ENCODE measurements around the gene GLRX3. TPM values are rescaled to one million over a fixed set of nuclear protein-coding genes. Genes with fewer than 3 reads are reported as not detected.

GLRX3 gene
- total RNA-seq, 1 donor from 2014 or later = 111 TPM

DNA sequence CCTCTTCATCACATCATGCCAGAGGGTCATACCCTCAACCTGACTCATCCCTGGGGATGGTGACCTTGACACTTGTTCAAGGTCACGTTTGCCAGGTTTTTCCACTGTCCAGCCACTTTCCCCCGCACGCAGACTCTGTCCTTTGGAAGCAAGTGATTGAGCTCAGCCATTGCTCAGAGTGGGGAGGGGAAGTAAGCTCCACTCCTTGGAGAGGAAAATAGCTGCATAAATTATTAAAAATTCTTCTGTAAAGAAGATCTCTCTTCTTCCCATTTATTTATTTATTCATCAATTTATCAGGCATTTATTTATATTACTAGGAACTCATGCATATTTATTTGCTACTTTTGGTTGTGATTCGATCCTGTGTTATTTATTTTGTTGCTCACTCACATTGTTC lies 88.0 kb downstream of the GLRX3 start:
- DNase-seq (ENCODE audit: low spot score) = no peak
- Mint-ChIP-seq H3K4me3 (ENCODE audit: unreplicated experiment) (no peak overlapping the region), H3K27ac (ENCODE audit: unreplicated experiment) (no peak overlapping the region), H3K27me3 (ENCODE audit: unreplicated experiment) (peaks cover 10% of the 10 kb centered on the region), H3K4me1 (ENCODE audit: unreplicated experiment) (no peaks in the 10 kb centered on the region), H3K9me3 (ENCODE audit: unreplicated experiment) (peaks cover 46% of the 10 kb centered on the region), H3K36me3 (ENCODE audit: low read depth, unreplicated experiment) (peaks cover 4% of the 10 kb centered on the region)
- TF ChIP-seq, protein P1, sequence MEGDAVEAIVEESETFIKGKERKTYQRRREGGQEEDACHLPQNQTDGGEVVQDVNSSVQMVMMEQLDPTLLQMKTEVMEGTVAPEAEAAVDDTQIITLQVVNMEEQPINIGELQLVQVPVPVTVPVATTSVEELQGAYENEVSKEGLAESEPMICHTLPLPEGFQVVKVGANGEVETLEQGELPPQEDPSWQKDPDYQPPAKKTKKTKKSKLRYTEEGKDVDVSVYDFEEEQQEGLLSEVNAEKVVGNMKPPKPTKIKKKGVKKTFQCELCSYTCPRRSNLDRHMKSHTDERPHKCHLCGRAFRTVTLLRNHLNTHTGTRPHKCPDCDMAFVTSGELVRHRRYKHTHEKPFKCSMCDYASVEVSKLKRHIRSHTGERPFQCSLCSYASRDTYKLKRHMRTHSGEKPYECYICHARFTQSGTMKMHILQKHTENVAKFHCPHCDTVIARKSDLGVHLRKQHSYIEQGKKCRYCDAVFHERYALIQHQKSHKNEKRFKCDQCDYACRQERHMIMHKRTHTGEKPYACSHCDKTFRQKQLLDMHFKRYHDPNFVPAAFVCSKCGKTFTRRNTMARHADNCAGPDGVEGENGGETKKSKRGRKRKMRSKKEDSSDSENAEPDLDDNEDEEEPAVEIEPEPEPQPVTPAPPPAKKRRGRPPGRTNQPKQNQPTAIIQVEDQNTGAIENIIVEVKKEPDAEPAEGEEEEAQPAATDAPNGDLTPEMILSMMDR (IDR thresholded peaks at IDR 0.05; ENCODE audit: unreplicated experiment) = no peak

DNA sequence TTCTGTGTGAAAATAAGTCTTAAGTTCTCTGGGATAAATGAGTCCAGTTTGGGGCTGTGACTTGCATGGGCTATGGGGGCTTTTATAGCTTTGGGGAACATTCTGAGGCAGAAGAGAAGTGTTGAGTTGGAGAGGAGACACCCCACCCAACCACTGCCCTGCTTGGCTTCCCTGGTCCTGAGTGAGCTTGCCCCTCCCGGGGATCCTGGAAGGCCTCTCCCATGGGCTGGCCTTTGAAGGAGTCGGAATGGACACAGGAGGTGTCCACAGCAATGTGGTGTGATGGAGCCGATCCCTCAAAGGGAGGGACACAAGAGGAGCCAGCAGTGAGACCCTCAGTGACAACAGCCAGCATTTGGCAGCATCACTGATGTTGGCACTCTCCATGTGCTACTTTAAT lies 89.8 kb downstream of the GLRX3 start:
- Mint-ChIP-seq H3K4me1 (ENCODE audit: unreplicated experiment) (no peaks in the 10 kb centered on the region), H3K36me3 (ENCODE audit: low read depth, unreplicated experiment) (peaks cover 4% of the 10 kb centered on the region), H3K27me3 (ENCODE audit: unreplicated experiment) (peaks cover 11% of the 10 kb centered on the region), H3K27ac (ENCODE audit: unreplicated experiment) (no peak overlapping the region), H3K4me3 (ENCODE audit: unreplicated experiment) (no peak overlapping the region), H3K9me3 (ENCODE audit: unreplicated experiment) (peaks cover 51% of the 10 kb centered on the region)
- TF ChIP-seq, protein P1 (IDR thresholded peaks at IDR 0.05; ENCODE audit: unreplicated experiment) = no peak
- DNase-seq (ENCODE audit: low spot score) = no peak

DNA sequence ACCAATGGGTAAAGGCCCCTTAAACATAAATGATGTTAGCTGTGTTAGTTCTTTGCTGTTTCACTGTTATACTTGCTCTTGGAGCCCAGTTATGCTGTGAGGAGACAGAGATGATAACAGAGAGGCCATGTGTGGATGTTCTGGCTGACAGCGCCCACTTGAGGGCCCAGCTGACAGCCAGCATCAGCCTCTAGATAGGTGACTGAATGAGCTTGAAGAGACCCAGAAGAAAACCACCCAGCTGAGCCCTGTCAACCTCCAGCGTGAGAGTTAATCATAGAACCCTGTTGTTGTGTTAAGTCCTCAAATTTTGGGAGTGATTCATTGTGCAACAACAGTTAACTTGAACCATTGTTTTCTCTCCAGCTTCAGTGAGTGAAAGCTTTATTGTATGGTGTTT lies 91.7 kb downstream of the GLRX3 start:
- H3K27ac Mint-ChIP-seq (ENCODE audit: unreplicated experiment) = no peak overlapping the region
- DNase-seq (ENCODE audit: low spot score) = no peak
- TF ChIP-seq, protein P1 (IDR thresholded peaks at IDR 0.05; ENCODE audit: unreplicated experiment) = no peak
- H3K9me3 Mint-ChIP-seq (ENCODE audit: unreplicated experiment) = peaks cover 54% of the 10 kb centered on the region
- peaks cover 7% of the 10 kb centered on the region for H3K36me3 Mint-ChIP-seq (ENCODE audit: low read depth, unreplicated experiment)
- H3K4me3 Mint-ChIP-seq (ENCODE audit: unreplicated experiment) = no peak overlapping the region
- H3K4me1 Mint-ChIP-seq (ENCODE audit: unreplicated experiment) = no peaks in the 10 kb centered on the region
- peaks cover 8% of the 10 kb centered on the region for H3K27me3 Mint-ChIP-seq (ENCODE audit: unreplicated experiment)

Other genes with a start within 250 kb of the GLRX3 start
- 1.3 TPM for gene EBF3, start 172.1 kb upstream of the GLRX3 start, total RNA-seq (ENCODE audit: unreplicated experiment)
- gene C10orf143, start 25.6 kb upstream of the GLRX3 start, total RNA-seq (ENCODE audit: unreplicated experiment) = 3.4 TPM